ENCODE data around the gene ITGB3.

Gene ITGB3

DNA sequence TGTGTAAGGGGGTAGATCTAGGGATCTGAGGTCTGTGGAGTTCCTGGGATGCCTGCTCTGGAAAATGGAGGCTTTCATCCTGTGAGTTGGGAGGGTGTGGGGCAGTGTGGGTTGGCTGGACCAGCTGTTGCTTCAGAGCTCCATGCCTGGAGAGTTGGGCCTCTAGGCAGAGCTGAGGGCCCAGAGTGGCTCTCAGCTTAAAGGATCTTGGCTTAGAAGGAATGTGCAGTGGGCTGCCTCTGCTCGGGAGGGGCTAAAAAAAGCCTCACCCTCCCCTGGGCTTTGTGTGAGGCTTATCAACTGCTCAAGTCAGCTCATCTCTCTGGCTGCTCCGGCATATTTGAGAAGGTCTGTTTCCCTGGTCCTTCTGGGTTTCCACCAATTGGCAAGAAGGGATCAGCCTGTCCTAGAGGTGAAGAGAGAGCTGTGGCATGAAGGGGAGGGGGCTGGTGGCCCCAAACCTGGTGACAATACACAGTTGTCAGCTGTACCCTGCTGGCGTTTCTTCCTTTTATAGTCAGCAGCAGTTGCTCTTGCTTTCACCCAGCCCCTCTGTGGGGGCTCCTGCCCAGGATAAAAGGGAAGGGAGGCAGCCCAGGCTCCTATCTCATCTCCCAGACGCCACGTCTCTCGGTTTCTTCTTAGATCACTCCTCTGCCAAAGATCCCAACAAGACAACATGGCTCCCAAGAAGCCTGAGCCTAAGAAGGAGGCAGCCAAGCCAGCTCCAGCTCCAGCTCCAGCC, 44.7 kb upstream of the ITGB3 start, which contains the start of gene MYL4:
TSS of gene MYL4 (plus strand) at position 605 of the 745 bp plus-strand sequence. CDS start at position 680, 75 bp downstream.
- H3K4me3 ChIP-seq (replicated peaks; ENCODE audit: low read depth, low read length): no peak within 1 kb of the TSS
- TF ChIP-seq, protein P1, sequence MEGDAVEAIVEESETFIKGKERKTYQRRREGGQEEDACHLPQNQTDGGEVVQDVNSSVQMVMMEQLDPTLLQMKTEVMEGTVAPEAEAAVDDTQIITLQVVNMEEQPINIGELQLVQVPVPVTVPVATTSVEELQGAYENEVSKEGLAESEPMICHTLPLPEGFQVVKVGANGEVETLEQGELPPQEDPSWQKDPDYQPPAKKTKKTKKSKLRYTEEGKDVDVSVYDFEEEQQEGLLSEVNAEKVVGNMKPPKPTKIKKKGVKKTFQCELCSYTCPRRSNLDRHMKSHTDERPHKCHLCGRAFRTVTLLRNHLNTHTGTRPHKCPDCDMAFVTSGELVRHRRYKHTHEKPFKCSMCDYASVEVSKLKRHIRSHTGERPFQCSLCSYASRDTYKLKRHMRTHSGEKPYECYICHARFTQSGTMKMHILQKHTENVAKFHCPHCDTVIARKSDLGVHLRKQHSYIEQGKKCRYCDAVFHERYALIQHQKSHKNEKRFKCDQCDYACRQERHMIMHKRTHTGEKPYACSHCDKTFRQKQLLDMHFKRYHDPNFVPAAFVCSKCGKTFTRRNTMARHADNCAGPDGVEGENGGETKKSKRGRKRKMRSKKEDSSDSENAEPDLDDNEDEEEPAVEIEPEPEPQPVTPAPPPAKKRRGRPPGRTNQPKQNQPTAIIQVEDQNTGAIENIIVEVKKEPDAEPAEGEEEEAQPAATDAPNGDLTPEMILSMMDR (IDR thresholded peaks at IDR 0.05; ENCODE audit: insufficient read depth, low read length, poor library complexity, severe bottlenecking): no peak
- DNase-seq (ENCODE audit: extremely low read depth, insufficient read length): no peak

DNA sequence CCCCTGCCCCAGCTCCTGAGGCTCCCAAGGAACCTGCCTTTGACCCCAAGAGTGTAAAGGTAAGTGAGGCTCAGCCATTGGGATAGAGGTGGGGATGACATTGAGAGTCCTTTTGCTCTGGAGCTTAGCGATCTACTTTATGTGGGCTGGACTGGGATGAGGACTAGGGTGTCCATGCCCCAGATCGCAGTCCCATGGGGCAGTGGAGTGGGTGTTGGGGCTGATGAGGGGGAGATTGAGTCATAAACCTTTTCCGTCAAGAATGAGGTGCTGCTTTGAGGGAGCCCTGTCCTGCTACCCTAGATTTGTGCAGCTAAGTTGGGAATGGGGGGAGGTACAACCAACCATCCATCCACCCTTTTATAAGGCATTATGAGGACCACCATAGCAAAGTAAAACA, 44.1 kb upstream of the ITGB3 start:
- TF ChIP-seq, protein P1 (IDR thresholded peaks at IDR 0.05; ENCODE audit: insufficient read depth, low read length, poor library complexity, severe bottlenecking): no peak
- Histone ChIP-seq H3K4me3 (replicated peaks; ENCODE audit: low read depth, low read length) (no peak overlapping the region), H3K36me3 (ENCODE audit: control insufficient read depth, insufficient read depth, low read length) (no peaks in the 10 kb centered on the region), H3K27me3 (replicated peaks; ENCODE audit: control insufficient read depth, insufficient read depth, low read length) (no peaks in the 10 kb centered on the region)
- DNase-seq (ENCODE audit: extremely low read depth, insufficient read length): no peak

More for the DNA sequence above, 44.7 kb upstream of the ITGB3 start, which contains the start of gene MYL4:
- Histone ChIP-seq H3K27me3 (replicated peaks; ENCODE audit: control insufficient read depth, insufficient read depth, low read length) (no peaks in the 10 kb centered on the region), H3K36me3 (ENCODE audit: control insufficient read depth, insufficient read depth, low read length) (no peaks in the 10 kb centered on the region)

DNA sequence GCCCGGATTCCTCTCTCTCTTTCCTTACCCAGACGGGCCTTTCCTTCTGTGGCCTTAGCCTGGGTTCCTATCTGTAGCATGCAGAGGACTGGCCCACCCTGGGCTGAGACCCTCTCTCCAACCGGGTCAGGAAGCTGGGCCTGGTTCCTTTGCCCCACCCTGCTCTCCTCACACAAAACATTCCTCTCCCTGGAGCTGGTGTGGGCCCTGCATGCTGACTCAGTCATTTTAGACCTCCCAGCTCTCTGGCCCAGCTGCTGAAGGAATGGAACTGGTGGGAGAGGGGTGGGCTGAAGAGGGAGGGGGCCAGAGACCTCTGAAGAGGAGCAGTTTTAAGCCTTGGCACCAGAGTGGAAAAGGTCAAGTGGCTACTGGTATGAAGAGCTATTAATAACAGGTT, 43.5 kb upstream of the ITGB3 start:
- TF ChIP-seq, protein P1 (IDR thresholded peaks at IDR 0.05; ENCODE audit: insufficient read depth, low read length, poor library complexity, severe bottlenecking): no peak
- H3K4me3 ChIP-seq (replicated peaks; ENCODE audit: low read depth, low read length): no peak overlapping the region
- H3K27me3 ChIP-seq (replicated peaks; ENCODE audit: control insufficient read depth, insufficient read depth, low read length): no peaks in the 10 kb centered on the region
- DNase-seq (ENCODE audit: extremely low read depth, insufficient read length): no peak
- no peaks in the 10 kb centered on the region for H3K36me3 ChIP-seq (ENCODE audit: control insufficient read depth, insufficient read depth, low read length)

DNA sequence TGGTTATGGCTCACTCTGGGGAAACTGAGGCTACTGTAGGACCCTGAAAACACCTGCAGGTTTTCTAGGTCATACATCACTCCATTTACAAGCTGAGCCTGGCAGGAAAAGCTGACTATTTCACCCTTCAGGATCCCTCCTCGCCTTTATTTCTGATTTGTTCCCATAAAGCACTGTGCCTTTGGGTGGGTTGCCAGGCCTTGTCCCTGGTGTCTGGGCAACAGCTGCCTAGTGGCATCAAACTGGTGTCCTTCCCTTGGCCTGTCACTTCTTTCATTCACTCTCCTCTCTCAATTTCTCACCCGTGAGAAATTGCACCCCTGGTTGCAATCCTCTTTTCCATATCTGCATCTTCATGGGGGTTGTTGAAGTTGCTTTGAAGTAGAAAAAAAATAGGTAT, 42.8 kb upstream of the ITGB3 start:
- TF ChIP-seq, protein P1 (IDR thresholded peaks at IDR 0.05; ENCODE audit: insufficient read depth, low read length, poor library complexity, severe bottlenecking): no peak
- Histone ChIP-seq H3K4me3 (replicated peaks; ENCODE audit: low read depth, low read length) (no peak overlapping the region), H3K36me3 (ENCODE audit: control insufficient read depth, insufficient read depth, low read length) (no peaks in the 10 kb centered on the region), H3K27me3 (replicated peaks; ENCODE audit: control insufficient read depth, insufficient read depth, low read length) (no peaks in the 10 kb centered on the region)
- no peak for DNase-seq (ENCODE audit: extremely low read depth, insufficient read length)

DNA sequence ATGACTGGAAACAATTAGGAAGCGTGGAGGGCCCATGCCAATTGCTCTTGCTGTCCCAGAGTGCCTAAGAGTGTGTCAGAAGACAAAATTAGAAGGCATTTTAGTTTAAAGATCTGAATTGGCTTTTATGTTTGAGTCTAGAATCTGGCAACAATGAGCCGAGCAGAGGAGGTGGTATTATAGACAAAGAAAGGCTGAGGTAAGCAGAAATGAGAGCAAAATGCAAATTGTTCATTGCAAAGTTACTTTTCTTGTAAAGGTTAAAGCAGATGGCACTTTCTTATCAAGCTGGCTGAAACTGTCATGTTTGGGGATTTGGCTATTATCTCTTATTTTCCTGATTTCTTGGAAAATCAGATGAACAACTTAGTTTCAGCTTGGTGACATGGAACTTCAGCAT, 41.2 kb upstream of the ITGB3 start:
- TF ChIP-seq, protein P1 (IDR thresholded peaks at IDR 0.05; ENCODE audit: insufficient read depth, low read length, poor library complexity, severe bottlenecking): no peak
- Histone ChIP-seq H3K36me3 (ENCODE audit: control insufficient read depth, insufficient read depth, low read length) (no peaks in the 10 kb centered on the region), H3K27me3 (replicated peaks; ENCODE audit: control insufficient read depth, insufficient read depth, low read length) (no peaks in the 10 kb centered on the region), H3K4me3 (replicated peaks; ENCODE audit: low read depth, low read length) (no peak overlapping the region)
- no peak for DNase-seq (ENCODE audit: extremely low read depth, insufficient read length)
